Naive thymus-derived CD4-positive, alpha-beta T cell (primary cell): ENCODE data around the gene SOX5. TPM values are rescaled to one million over a fixed set of nuclear protein-coding genes. Genes with fewer than 3 reads are reported as not detected.

Experiments
- ATAC-seq: fragments of 150-1000 bp; cut with Tn5 transposase; 2 replicates; pipeline ENCODE4 v1.10.0; 2021; ENCODE audit warnings: mild to moderate bottlenecking, moderate library complexity
- CTCF ChIA-PET: fragments of 350-600 bp; sonication (Branson Sonifier 250); formaldehyde crosslinking; loops from one replicate; lab custom pipeline; 2021; ENCODE audit warnings: antibody characterized with exemption; lab: Charles Lee
- POLR2A ChIA-PET: fragments of 350-600 bp; sonication (Branson Sonifier 250); formaldehyde crosslinking; loops from one replicate; lab custom pipeline; 2021; ENCODE audit warnings: antibody characterized with exemption, inconsistent platforms; lab: Charles Lee
- DNase-seq, 9 donors: peaks; one replicate each; pipeline versions ENCODE4 v3.0.0 to v3.0.0-alpha.2; 2020 to 2022; ENCODE audit warnings: mixed read lengths in 1 of 9
- H3K27ac ChIP-seq: one replicate; pipeline ENCODE4 v1.7.0; 2013; ENCODE audit warnings: mild to moderate bottlenecking, low read depth, low read length, moderate library complexity
- H3K27me3 ChIP-seq, 2 donors: one replicate each; pipeline ENCODE4 v1.7.0; 2013; ENCODE audit warnings: low read length in 2 of 2, mild to moderate bottlenecking in 2 of 2, moderate library complexity in 2 of 2; ENCODE audit not compliant: control insufficient read depth in 2 of 2, insufficient read depth in 2 of 2
- H3K36me3 ChIP-seq, 3 experiments: 1 replicate in 2 of 3; 2 replicates in 1 of 3; pipeline ENCODE4 v1.7.0; 2013; ENCODE audit warnings: low read length in 3 of 3, mild to moderate bottlenecking in 3 of 3, moderate library complexity in 1 of 3; ENCODE audit not compliant: insufficient read depth in 3 of 3, control insufficient read depth in 2 of 3
- H3K4me1 ChIP-seq, 2 donors: one replicate each; pipeline ENCODE4 v1.7.0; 2013; ENCODE audit warnings: low read length in 2 of 2, mild to moderate bottlenecking in 2 of 2, moderate library complexity in 1 of 2; ENCODE audit not compliant: control insufficient read depth in 2 of 2, insufficient read depth in 2 of 2
- H3K4me3 ChIP-seq: 2 replicates; pipeline ENCODE4 v1.7.0; 2013; ENCODE audit warnings: mild to moderate bottlenecking, low read length
- H3K9me3 ChIP-seq, 3 experiments: 1 replicate in 2 of 3; 2 replicates in 1 of 3; pipeline ENCODE4 v1.7.0; 2013; ENCODE audit warnings: low read length in 3 of 3; ENCODE audit not compliant: control insufficient read depth in 2 of 3
- H3K27ac Mint-ChIP-seq, 9 donors: one replicate each; pipeline ENCODE4 v1.8.0; 2020 to 2022; ENCODE audit warnings: mixed read lengths in 9 of 9, mild to moderate bottlenecking in 8 of 9, moderate library complexity in 5 of 9, inconsistent platforms in 2 of 9
- H3K27me3 Mint-ChIP-seq, 5 donors: one replicate each; pipeline ENCODE4 v1.8.0; 2021 to 2022; ENCODE audit warnings: mixed read lengths in 5 of 5, mild to moderate bottlenecking in 1 of 5
- H3K36me3 Mint-ChIP-seq, 5 donors: one replicate each; pipeline ENCODE4 v1.8.0; 2020 to 2022; ENCODE audit warnings: mixed read lengths in 5 of 5, mild to moderate bottlenecking in 3 of 5, inconsistent platforms in 1 of 5
- H3K4me1 Mint-ChIP-seq, 7 donors: one replicate each; pipeline ENCODE4 v1.8.0; 2020 to 2022; ENCODE audit warnings: mixed read lengths in 7 of 7, mild to moderate bottlenecking in 3 of 7, inconsistent platforms in 1 of 7
- H3K4me3 Mint-ChIP-seq, 10 donors: one replicate each; pipeline ENCODE4 v1.8.0; 2020 to 2022; ENCODE audit warnings: mild to moderate bottlenecking in 10 of 10, mixed read lengths in 10 of 10, moderate library complexity in 6 of 10, inconsistent platforms in 2 of 10
- H3K9me3 Mint-ChIP-seq, 11 donors: one replicate each; pipeline ENCODE4 v1.8.0; 2020 to 2022; ENCODE audit warnings: mixed read lengths in 11 of 11, mild to moderate bottlenecking in 4 of 11, inconsistent platforms in 1 of 11, moderate library complexity in 1 of 11
- intact Hi-C, 2 donors: fragments of 100-400 bp; cut with micrococcal nuclease; formaldehyde crosslinking; loops; one replicate each; pipeline ENCODE4 v1.15.1; 2023
- polyA plus RNA-seq, 2 donors: library from polyadenylated mRNA; unstranded; fragments of 300-500 nt; fragmentation: Illumina TruSeq; gene quantifications; one replicate each; pipeline ENCODE4 v1.2.3, GENCODE V29; 2021
- total RNA-seq, 6 experiments: library from RNA in 5 of 6; stranded (reverse) in 5 of 6; gene quantifications; 1 replicate in 5 of 6; 2 replicates in 1 of 6; pipeline ENCODE4 v1.2.3 and lab custom pipeline; 2021 to 2026

Gene SOX5
- total and polyA plus RNA-seq, 7 experiments from 2014 or later = 0.05 TPM; not detected in 6

- Mint-ChIP-seq H3K9me3 (peaks cover 0 to 2% (median 0%) of the 10 kb centered on the region in 11 donors), H3K4me1 (no peaks in the 10 kb centered on the region), H3K27ac (no peak overlapping the region), H3K36me3 (no peaks in the 10 kb centered on the region), H3K4me3 (no peak overlapping the region), H3K27me3 (no peaks in the 10 kb centered on the region)
- no peaks in the 10 kb centered on the region for H3K36me3 ChIP-seq
- ATAC-seq (no peak), DNase-seq (no peak)
- no peak overlapping the region for H3K4me3 ChIP-seq
- H3K9me3 ChIP-seq = no peaks in the 10 kb centered on the region
- no peaks in the 10 kb centered on the region for H3K4me1 ChIP-seq
- ChIA-PET POLR2A (interaction anchor here (0.7 kb wide), 1 partner anchor 89 kb away, joined by 3 read pairs; no protein-coding TSS in a partner anchor), CTCF (no interaction called here)
- no peaks in the 10 kb centered on the region for H3K27me3 ChIP-seq
- no peak overlapping the region for H3K27ac ChIP-seq
- intact Hi-C loops = no loop called here
Measured at GRCh38 chr12:23753628-23754365, 195.7 kb downstream of the SOX5 start.

- intact Hi-C loops = no loop called here
- Mint-ChIP-seq H3K27ac (no peak overlapping the region), H3K9me3 (peaks cover 0 to 5% (median 2%) of the 10 kb centered on the region in 11 donors), H3K27me3 (no peaks in the 10 kb centered on the region), H3K4me3 (no peak overlapping the region), H3K36me3 (no peaks in the 10 kb centered on the region), H3K4me1 (no peaks in the 10 kb centered on the region)
- Histone ChIP-seq H3K4me3 (no peak overlapping the region), H3K9me3 (no peaks in the 10 kb centered on the region), H3K27ac (no peak overlapping the region), H3K36me3 (no peaks in the 10 kb centered on the region), H3K27me3 (no peaks in the 10 kb centered on the region), H3K4me1 (no peaks in the 10 kb centered on the region)
- CTCF ChIA-PET = no interaction called here
- POLR2A ChIA-PET = no interaction called here
- no peak for ATAC-seq
- DNase-seq = no peak
Measured at GRCh38 chr12:23752245-23752644, 197.2 kb downstream of the SOX5 start.

GRCh38 chr12:23751641-23752040 is 197.8 kb downstream of the SOX5 start:
- CTCF ChIA-PET = interaction anchor here (0.5 kb wide), 1 partner anchor 223 kb away, joined by 4 read pairs; no protein-coding TSS in a partner anchor
- no peaks in the 10 kb centered on the region for H3K36me3 ChIP-seq
- H3K9me3 ChIP-seq = no peaks in the 10 kb centered on the region
- no peaks in the 10 kb centered on the region for H3K27me3 ChIP-seq
- H3K36me3 Mint-ChIP-seq = no peaks in the 10 kb centered on the region
- H3K4me1 ChIP-seq = no peaks in the 10 kb centered on the region
- H3K4me1 Mint-ChIP-seq = no peaks in the 10 kb centered on the region
- no peak overlapping the region for H3K27ac ChIP-seq
- H3K4me3 ChIP-seq = no peak overlapping the region
- no peak overlapping the region for H3K27ac Mint-ChIP-seq
- no peak overlapping the region for H3K4me3 Mint-ChIP-seq
- POLR2A ChIA-PET = no interaction called here
- no peak for DNase-seq
- intact Hi-C loops = no loop called here
- peaks cover 0 to 11% (median 2%) of the 10 kb centered on the region in 11 donors for H3K9me3 Mint-ChIP-seq
- no peaks in the 10 kb centered on the region for H3K27me3 Mint-ChIP-seq
- ATAC-seq = no peak

- Mint-ChIP-seq H3K9me3 (peaks cover 0 to 14% (median 2%) of the 10 kb centered on the region in 11 donors), H3K36me3 (no peaks in the 10 kb centered on the region), H3K27ac (no peak overlapping the region), H3K4me3 (no peak overlapping the region), H3K4me1 (no peaks in the 10 kb centered on the region), H3K27me3 (no peaks in the 10 kb centered on the region)
- Histone ChIP-seq H3K9me3 (no peaks in the 10 kb centered on the region), H3K27ac (no peak overlapping the region), H3K4me1 (no peaks in the 10 kb centered on the region), H3K36me3 (no peaks in the 10 kb centered on the region), H3K4me3 (no peak overlapping the region), H3K27me3 (no peaks in the 10 kb centered on the region)
- ATAC-seq (no peak), DNase-seq (no peak)
- intact Hi-C loops = no loop called here
- POLR2A ChIA-PET = no interaction called here
- CTCF ChIA-PET = no interaction called here
Measured at GRCh38 chr12:23750923-23751322, 198.5 kb downstream of the SOX5 start.

GRCh38 chr12:23744696-23745095 is 204.8 kb downstream of the SOX5 start:
- no peak for ATAC-seq
- Histone ChIP-seq H3K4me1 (no peaks in the 10 kb centered on the region), H3K27me3 (no peaks in the 10 kb centered on the region), H3K27ac (no peak overlapping the region), H3K4me3 (no peak overlapping the region), H3K9me3 (no peaks in the 10 kb centered on the region), H3K36me3 (no peaks in the 10 kb centered on the region)
- no peaks in the 10 kb centered on the region for H3K4me1 Mint-ChIP-seq
- POLR2A ChIA-PET = no interaction called here
- peaks cover 0 to 35% (median 4%) of the 10 kb centered on the region in 11 donors for H3K9me3 Mint-ChIP-seq
- DNase-seq = no peak
- H3K4me3 Mint-ChIP-seq = no peak overlapping the region
- H3K27ac Mint-ChIP-seq = no peak overlapping the region
- intact Hi-C loops = no loop called here
- no peaks in the 10 kb centered on the region for H3K36me3 Mint-ChIP-seq
- CTCF ChIA-PET = no interaction called here
- H3K27me3 Mint-ChIP-seq = no peaks in the 10 kb centered on the region

GRCh38 chr12:23742574-23742973 is 206.9 kb downstream of the SOX5 start:
- intact Hi-C loops = no loop called here
- Histone ChIP-seq H3K4me1 (no peaks in the 10 kb centered on the region), H3K4me3 (no peak overlapping the region), H3K27me3 (no peaks in the 10 kb centered on the region), H3K9me3 (no peaks in the 10 kb centered on the region), H3K36me3 (no peaks in the 10 kb centered on the region), H3K27ac (no peak overlapping the region)
- no peaks in the 10 kb centered on the region for H3K27me3 Mint-ChIP-seq
- no peaks in the 10 kb centered on the region for H3K36me3 Mint-ChIP-seq
- DNase-seq (no peak), ATAC-seq (no peak)
- H3K9me3 Mint-ChIP-seq = peaks cover 0 to 36% (median 6%) of the 10 kb centered on the region in 11 donors
- H3K4me1 Mint-ChIP-seq = no peaks in the 10 kb centered on the region
- POLR2A ChIA-PET = no interaction called here
- H3K27ac Mint-ChIP-seq = no peak overlapping the region
- no peak overlapping the region for H3K4me3 Mint-ChIP-seq
- CTCF ChIA-PET = interaction anchor here (0.6 to 0.7 kb wide), 3 partner anchors 19 to 1418 kb away, joined by 4 to 5 read pairs (median 4); no protein-coding TSS in a partner anchor

- Histone ChIP-seq H3K27ac (no peak overlapping the region), H3K4me1 (no peaks in the 10 kb centered on the region), H3K4me3 (no peak overlapping the region), H3K36me3 (no peaks in the 10 kb centered on the region), H3K27me3 (no peaks in the 10 kb centered on the region), H3K9me3 (no peaks in the 10 kb centered on the region)
- Mint-ChIP-seq H3K4me1 (no peaks in the 10 kb centered on the region), H3K4me3 (no peak overlapping the region), H3K9me3 (peaks cover 0 to 6% (median 0%) of the 10 kb centered on the region in 11 donors), H3K27me3 (no peaks in the 10 kb centered on the region), H3K27ac (no peak overlapping the region), H3K36me3 (no peaks in the 10 kb centered on the region)
- no peak for DNase-seq
- ChIA-PET CTCF (no interaction called here), POLR2A (no interaction called here)
- intact Hi-C loops = no loop called here
- no peak for ATAC-seq
Measured at GRCh38 chr12:23731493-23731892, 218.0 kb downstream of the SOX5 start.
